ENCODE results near the gene NTRK3.
A peak's percentile ranks its signal among the peaks of the same experiment; 100 is the strongest.

Gene NTRK3

DNA sequence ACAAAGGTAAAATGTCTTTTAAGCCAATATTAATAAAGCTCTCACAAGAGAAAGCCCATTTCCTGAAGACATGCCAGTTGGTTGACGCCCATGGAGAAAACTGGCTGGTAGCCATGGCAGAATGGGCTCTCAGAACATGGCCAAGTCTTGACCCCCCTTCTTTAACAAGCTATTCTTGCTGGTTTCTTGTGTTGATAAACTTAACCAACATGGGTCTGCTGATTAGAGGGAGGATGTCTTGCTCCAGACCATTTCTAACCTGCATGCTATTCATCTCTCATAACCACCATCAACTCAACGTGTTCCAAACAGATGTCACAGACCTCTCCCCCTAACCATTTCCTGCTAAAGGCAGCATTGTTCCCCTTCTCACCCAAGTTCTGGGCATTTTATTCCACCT is 25.7 kb downstream of the NTRK3 start:
- DNase-seq = no peak

DNA sequence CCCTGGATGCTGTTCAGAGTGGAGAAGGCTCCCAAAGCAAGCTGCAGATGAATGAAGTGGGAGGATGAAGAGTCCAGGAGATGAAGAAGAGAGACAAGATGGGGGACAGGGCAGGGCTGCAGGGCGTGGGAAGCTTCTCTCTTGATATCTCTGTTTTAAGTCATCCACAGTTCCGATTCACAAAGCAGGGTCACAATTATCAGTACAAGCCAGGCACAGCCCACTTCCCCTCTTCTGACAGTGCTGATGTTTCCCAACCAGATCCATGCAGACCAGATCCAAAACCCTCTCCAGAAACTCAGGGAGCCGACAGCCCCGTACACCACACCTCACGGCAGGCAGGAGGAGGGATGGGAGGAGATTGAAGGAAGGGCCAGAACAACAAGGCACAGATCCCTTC is 31.1 kb downstream of the NTRK3 start:
- DNase-seq = no peak

DNA sequence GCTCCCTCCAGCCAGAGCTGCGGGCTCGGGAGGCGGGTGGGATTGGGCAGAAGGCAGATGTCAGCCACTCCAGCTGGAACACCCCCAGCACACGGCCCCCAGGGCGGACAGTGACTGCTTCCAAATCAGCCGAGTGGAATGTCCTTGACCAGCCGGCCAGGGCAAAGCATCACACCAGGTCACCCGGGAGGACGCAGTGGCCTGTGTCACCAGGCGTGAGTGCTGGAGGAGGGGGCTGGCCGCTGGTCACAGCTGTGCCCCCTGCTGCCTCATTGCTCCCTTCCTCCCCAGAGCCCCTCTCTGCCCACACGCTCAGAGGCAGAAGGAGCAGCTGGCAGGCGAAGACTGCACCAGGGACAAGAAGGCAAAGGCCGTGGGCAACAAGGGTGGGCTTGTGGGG is 33.5 kb downstream of the NTRK3 start:
- peak; percentile 67 for DNase-seq

DNA sequence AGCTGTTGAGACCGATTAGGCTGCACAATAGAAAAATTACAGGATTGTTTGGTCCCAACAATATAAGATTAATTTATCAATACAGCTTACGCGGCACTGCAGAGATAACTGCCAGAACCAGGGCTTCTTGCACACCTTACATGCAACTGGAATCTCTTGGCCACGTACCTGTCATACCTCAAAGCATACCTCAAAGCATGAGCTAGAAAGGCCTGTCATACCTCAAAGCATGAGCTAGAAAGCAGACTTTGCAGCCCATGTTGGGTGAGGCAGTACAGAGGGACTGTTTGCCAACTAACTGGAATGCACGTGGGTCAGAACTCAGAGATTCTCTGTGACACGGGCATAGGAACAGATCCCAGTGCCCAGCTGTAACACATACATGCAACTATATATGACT is 34.7 kb downstream of the NTRK3 start:
- DNase-seq = no peak

DNA sequence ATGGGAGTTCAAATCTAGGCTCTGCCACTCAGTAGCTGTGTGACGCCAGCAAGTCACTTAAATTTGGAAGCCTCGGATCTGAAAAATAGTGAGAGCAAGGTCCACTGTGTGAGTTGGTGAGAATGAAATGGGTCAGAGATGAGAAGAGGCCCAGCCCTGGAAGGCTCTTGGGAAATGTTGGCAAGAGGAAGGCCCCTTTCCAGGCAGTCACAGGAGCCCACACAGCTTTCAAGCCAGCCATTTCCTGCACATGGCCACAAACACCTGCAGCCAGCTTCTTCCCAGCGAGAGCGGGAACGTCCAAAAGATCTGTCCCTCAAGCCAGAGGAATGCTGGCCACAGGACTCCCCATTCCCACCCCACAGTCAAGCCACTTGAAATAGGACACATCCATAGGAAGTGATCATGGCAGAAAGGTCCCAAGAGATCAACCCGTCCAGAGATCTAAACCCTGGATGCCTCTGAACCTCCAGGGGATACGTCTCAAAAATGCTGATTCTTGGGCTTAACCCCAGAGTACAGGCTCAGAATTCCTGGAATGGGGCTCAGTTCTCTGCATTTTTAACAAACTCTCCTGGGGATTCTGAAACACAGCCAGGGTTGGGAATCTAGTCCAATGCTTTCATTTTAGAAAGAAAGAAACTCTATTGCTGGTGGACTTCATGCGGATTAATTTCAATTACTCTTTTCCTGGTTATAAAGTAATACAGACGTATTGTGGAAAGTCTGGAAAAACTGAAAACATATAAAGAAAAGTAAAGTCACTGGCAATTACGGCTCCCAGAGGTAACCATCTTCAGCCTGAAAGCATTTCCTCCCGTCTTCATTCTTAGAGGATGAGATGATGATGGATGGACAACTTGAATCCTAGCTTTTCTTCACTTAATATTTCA is 35.9 kb downstream of the NTRK3 start:
- DNase-seq = no peak

DNA sequence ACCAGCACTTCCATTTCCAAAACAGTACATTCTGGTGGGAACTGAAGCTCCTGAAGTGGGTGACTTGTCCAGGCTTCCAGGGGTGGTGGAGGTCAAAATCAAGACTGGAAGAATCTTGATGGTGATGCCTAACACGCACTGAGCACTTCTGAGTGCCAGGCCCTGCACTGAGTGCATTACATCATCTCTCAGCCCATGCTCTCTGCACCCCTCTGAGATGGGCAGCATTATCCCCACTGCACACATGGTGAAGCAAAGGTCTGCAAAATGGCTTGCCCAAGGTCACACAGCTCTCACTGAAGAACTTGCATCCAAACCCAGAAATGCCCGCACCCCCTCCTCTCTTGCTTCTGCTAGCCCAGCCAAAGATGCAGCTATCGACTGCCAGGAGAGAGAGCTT is 36.9 kb downstream of the NTRK3 start:
- DNase-seq = no peak

DNA sequence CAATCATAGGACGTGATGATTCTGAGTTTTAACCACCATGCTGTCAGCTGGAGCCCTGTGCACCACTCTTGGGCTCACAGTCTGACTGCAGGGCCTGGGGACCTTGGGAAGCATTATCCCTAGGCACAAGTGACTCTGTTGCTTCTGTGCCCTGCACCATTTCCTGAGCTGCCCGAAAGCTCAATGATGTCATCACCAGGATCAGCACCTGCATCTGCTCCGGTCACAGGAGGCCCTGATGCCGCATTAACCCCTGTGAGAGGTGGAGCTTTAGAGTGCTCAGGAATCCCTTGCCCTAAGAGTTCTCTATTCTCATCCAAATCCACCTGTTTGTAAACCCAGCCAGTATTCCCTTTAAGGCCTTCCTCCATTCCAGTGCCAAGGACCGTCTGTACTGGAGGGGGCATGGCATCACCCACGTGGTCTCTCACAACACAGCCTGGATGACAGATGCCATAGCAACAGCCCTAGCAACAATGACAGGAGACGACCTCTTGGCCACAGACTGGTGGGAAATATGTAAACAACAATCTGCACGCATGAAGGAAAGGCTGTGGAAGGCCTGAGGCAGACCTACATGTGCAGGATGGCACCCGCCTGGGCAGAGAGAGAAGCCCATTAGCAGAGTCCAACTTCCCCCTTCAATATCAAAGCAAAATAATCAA is 37.9 kb downstream of the NTRK3 start:
- DNase-seq = peak; percentile 68

DNA sequence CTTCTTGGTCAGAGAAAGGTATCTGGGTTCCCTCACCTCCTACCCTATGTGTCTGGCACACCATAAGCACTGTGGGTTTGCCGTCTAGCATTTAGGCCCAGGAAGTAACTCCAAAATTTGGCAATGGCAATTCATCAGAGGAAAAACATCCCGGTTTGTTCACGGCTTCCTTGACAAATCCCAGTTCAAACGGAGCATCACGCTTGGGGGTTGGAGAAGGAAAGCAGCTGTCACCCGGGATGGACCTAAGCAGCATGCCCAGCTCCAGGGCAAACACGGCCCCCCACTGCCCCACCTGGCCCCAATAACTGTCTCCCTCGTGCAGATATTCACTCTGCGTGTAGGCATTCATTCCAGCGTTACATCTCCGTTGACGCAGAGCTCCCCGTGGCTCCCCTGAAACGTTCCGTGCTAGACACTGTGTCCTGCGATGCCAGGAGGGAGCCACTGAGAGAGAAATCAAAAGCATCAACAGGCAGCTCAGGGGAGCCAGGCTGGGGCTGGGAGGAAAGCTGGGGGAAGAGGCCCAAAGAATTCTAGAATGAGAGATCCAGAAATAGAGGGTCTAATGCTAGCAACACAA is 41.4 kb downstream of the NTRK3 start:
- DNase-seq = no peak

DNA sequence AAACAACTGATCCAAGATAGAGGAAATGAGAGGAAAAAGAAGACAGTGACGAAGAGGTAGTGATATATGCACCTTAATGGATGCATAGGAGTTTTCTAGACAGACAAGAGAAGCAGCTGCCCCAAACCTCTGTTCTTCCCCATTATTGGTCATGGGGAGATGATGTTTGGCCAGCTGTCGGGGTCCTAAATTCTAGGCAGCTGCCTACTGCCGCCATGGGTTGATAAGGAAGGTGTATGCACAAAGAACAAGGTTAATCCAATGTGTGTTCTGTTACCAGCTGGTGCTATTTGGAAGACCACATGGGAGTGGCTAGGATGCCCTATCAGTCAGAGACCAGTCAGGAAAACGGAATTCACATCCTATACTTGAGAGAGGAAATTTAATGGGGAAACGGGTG is 47.4 kb downstream of the NTRK3 start:
- no peak for DNase-seq

DNA sequence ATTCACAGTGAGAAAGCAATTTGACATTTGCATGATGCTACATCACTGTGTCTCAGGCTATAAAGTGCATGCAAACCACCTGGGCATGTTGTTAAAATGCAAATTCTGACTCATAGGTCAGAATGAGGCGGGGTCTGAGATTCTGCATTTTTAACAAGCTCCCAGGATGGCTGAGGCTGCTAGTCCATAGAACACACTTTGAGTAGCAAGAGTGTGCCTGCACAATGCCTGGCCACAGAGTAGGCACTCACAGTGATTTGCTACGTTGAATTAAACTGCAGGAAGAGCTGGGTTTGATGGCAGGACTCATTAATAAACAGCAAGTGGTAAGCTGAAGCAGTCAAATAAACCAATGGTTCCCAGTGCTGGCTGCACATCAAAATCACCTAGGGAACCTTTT is 48.1 kb downstream of the NTRK3 start:
- DNase-seq = no peak

DNA sequence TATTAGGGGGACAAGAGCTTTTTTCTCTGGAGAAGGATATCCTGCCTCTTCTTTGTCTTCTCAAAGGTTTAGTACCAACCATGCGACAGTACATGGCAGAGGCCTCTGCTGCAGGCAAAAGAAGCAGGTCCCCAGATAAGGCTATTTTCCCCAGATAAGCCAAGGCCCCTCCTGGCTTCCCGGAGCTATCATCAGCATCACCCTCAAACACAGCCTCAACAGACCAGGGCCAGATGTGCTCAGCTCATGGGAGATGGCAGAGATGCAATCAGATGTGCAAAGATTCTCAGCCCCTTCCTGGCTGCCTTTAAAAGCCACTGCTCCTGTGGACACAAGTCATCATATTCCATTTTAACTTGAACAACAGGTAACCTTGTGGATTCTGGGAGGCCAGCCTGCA is 49.0 kb downstream of the NTRK3 start:
- DNase-seq = no peak

DNA sequence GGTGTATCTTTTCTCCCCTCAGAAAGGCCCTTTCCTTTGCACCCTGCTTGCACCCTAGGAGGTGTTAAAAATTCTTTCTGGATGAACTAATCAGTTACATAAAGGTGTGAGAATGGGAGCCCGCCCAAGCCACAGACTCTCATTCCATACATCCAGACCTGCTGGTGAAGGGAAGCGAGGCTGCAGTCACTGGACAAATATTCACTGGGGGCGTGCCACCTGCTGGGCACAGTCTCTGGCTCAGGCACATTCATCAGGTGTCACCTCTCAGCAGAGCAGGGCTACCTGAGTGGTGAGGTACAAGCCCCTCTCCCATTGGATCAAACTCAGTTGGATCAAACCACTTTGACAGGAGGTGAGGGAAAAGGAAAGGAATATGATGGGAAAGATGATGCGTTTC is 52.0 kb downstream of the NTRK3 start:
- no peak for DNase-seq

DNA sequence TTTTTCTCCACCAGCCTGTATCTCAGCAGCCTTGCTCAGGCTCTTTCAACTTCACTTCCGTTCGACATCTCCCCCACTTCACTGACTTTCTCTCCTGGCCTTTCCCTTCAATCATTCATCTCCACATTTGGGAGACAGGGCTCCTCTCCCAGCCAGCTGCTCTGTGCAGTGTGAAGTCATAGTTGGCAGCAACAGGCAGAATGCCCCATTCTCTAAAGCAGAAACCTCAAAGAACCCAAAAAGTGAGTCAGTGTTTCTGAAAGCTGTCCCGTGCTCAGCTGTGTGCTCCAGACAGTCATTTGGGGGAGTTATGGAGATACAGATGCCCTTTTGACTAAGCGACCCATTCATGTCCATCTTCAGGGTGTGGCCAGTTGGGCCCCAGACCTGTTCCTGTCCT is 54.3 kb downstream of the NTRK3 start:
- no peak for DNase-seq

DNA sequence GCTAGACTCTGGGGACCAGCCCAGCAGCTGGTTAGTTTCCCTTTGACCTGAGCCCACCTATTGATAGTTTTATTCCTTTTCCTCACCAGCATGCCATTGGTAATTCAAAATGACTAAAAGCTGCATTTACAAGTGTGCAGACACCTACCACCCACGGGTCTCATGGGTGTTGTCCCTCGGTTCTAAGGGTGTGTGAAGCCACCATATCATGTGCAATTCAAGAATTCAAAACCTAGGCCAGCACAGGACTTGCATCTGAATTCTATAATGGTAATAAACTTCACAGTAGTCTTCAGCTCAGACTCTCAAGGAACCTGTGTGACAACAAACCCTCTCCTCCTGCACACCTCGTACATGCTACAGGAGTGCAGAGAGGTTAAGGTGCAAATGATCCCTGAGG is 55.3 kb downstream of the NTRK3 start:
- no peak for DNase-seq

DNA sequence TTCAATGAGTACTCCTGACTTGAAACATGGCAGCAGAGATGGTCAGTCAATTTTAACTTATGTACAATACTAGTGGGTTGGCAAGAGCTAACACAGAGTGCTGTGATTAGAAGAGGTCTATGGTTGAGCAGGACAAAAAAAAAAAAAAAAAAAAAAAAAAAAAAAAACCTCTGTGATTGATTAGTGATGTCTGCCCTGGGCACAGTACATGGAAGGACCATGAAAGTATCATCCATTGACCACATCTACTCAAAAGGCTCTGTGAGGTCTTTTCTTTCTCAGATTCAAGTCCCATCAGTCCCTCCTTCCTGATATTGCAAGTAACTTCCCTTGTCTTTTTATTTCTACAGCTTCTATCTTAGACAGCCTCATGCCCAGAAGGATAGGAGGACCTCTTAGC is 59.6 kb downstream of the NTRK3 start:
- DNase-seq = no peak

DNA sequence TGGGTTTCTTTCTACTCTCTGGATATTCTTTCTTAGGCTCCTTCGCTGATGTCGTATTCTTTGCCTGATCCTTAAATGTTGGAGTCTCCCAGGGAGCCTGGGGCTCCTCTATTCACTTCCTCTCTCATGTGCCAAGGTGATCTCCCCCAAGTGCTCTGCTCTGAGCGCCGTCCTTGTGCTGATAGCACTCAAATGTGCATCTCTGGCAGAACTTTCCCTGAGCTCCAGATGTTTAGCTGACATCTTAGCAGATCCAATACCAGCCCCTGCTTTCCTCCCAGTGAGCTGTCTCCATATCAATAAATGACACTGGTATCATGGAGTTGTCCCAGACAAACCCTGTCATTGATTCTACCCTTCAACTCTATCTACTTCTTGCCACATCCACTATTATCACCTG is 62.4 kb downstream of the NTRK3 start:
- DNase-seq = no peak

DNA sequence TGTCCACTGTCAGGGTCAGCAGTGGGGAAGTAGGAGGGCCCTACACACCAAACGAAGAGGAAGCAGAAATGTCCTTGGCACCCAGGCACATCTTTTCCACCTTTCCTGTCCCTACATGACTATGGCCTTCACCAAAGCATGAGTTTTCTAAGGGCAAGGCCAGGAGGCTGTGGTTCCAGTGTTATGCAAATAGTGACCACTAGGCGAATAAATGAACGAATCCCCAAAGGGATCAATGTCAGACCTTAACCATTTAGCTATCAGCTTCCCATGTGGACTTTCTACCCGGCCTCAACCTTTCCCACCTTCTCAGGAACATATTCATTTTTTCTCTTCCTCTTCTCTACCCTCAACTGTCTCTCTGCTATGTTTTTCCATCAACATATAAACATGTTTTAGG is 63.1 kb downstream of the NTRK3 start:
- DNase-seq = no peak

DNA sequence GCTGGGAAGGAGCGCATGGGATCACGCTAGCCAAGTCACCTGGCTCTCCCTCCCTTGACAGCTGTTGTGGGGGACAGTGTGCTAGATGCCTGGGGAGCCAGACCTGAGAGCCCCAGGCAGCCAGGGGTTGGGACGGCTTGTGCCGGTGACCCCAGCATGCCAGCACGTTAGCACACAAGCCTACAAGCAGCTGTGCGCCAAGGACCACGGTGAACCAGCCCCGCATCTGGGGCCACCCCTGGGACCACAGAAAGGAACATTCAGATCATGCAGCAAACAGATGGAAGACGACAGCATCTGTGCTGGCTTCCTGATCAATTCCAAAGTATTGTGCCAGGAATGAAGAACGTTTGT is 64.8 kb downstream of the NTRK3 start:
- no peak for DNase-seq

DNA sequence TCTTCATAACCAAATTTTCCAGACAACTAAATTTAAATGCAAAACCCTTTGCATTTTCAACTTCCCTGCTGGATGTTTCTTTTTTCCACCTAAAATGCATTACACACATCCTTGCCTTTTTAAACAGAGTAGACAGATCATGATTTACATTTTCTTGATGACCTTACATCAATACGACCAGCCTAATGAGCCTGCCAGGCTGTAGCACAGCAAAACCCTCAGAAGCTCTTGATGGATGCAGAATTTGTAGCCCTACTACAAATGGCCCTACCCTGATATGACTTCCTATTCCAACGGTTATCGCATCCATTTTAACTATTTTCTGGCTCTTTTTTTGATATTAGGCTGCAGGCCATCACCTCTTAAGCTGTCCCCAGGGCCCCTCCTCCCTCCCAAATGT is 66.3 kb downstream of the NTRK3 start:
- DNase-seq = no peak

DNA sequence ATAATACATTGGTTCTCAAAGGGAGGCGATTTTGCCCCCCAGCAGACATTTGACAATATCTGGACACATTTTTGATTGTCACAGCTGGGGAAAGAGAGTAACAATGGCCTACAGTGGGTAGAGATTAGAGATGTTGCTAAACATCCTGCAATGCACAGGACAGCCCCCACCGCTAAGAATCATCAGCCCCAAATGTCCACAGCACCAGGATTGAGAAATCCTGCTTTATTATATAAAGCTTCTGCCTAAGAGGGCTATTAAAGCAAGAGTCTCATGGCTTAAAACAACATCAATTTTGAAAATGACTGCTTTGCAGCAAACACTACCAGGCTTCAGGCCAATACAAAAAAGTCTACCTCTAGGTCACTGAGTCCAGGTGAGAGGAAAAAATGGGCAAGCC is 68.2 kb downstream of the NTRK3 start:
- DNase-seq = no peak

DNA sequence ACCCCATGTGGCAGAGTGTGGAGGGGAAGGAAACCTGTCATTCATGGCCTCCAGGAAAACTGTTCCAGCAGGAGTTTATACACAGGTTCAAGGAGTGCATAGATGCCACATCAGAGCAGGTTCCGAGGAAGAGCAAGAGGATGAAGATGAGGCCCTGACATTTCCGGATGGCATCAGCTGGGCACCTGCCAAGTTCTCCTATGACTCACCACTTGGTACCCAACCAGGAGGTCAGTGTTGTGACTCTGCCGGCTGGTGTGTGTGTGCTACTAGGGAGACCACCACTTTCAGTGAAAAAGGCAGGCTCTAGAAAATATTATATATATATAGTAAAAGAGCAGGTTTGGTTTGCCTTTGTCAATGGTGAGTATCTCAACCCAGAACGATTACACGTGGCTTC is 69.3 kb downstream of the NTRK3 start:
- no peak for DNase-seq

DNA sequence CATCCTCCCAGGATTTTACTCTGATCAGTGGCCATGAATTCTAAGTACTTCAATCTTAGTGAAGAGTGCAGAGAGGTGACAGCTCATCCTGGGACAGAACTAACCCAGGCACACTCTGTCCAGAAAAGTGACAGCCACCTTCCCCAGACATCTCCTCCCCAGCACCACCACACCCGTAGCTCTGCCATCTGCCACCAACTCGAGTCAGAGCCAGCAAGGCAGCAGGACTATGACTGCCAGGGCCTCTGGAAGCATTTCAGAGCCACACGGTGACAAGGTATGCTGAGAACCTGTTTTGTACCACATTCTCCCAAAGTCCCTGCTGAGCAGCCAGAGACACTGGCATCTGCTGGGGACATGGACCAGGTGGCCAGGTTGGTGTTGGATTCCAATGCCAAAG is 71.0 kb downstream of the NTRK3 start:
- DNase-seq = no peak

DNA sequence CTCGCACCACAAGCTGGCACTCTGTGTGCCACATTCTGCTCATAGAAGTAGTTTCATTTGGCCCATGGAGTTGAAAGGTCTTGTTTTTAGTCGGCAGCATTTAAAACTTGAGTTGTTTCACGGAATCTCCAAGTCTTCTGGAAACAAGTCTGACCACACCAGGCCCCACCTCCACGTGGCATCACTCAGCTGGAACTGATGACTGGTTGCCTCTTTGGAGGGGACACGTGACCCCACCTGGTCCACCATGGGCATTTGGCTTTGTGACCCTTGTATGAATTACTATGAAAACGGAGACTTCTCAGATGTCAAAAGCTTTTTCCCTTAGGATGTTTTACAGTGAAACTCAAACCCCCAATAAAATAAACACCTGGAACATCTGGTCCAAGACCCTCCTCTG is 74.9 kb downstream of the NTRK3 start:
- DNase-seq = no peak

DNA sequence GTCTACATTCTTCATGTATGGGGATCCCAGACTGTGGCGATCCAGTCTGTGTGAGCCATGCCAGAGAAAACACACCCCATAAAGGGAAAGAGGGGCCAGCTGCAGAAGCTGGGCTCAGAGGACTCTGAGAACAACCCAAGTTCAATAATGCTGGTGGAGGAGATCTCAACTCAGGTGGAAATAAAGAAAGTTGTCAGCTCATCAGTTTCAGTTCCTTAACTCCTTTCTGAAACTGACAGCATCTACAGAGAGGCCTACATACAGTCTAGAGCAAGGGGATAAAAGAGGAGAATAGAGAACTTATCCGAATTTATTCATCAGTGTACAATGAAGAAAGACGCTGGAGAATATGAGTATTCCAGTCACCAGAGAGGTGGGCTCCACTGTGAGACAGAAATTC is 77.0 kb downstream of the NTRK3 start:
- peak; percentile 84 for DNase-seq

DNA sequence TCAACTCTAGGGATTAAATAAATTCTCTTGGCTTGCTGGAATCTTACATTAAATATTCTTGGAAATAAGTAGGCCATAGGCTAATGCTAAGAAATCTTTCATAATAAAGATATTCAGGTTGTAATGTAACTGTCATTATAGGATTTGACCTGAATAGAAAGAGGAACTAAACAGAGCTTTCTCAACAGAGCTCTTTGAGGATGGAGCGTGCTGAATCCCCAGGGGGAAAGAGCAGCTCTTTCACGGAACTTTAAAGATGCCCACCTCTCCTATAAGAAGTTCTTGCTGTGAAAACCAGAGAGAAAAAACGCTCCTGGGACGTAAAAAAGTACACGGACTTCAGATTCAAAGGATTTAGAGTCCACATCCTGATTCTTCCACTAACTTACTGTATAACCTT is 77.9 kb downstream of the NTRK3 start:
- DNase-seq = no peak
